ENCODE measurements around the gene MAPRE2.

DNA sequence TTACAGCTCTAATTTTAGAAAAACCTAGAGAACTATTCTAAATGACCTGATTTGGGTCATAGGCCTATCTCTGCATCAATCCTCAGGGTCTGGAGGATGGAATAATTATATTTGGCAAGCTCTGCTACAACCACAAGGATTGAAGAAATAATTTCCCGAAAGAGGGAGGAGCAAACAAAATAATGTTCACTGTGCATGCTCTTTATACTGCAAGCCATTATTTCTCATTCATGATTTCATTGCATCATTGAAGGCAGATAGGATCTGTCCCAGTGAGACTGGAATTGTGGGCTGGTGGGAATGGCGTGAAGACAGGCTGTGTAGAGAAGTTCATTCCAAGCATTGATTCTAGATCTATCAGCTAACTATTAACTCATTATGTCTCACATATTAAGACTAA, 12.7 kb upstream of the MAPRE2 start:
- TF ChIP-seq GATA2 (IDR thresholded peaks at IDR 0.05; ENCODE audit: low read depth, low read length) (peak; percentile 44; the same call in 1 of the 2 replicates), GATA3 (IDR thresholded peaks at IDR 0.05; ENCODE audit: low read depth, low read length) (no peak)
